Measurements from ENCODE around the gene CCDC28A. TPM values are rescaled to one million over a fixed set of nuclear protein-coding genes. Genes with fewer than 3 reads are reported as not detected.

The CCDC28A gene
- total RNA-seq, 1 donor from 2014 or later = 12.5 TPM

DNA sequence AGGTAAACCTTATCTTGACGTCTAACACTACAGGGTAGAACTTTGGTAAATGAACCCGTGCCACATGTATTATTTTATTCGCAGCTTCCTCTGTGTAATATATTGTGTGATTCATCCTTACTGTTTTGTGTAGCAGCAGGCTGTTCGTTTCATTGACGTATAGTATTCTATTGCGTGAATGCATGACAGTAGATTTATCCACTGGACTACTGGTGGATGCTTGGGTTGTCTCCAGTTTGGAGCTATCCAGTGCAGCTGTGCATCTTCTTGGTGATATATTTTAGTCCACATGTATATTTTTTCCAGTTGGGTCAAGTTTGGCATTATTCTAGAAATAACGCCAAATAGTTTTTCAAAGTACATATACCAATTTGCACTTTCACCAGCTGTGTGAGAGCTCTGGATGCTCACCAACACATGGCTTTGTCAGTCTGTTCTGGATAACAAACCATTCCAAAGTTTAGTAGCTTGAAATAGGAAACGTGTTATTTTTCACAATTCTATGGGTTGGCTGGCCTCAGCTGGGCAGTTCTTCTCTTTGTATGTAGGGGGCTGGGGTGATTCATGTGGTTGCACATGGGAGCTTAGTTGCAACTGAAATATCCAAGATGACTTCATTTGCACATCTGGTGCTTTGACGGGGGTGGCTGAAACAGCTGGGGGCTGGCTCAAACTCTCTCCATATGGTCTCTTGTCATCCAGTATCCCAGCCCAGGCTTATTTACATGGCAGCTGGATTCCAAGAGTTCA, 31.6 kb downstream of the CCDC28A start:
- Histone ChIP-seq H3K4me3 (ENCODE audit: low read depth, low read length) (no peak overlapping the region), H3K27me3 (ENCODE audit: control insufficient read depth, insufficient read depth, low read length) (no peaks in the 10 kb centered on the region), H3K36me3 (ENCODE audit: control insufficient read depth, insufficient read depth, low read length) (no peaks in the 10 kb centered on the region)
- no peak for DNase-seq (ENCODE audit: low read depth)
- no peak for TF ChIP-seq CTCF (IDR thresholded peaks at IDR 0.05; ENCODE audit: insufficient read depth, low read length, poor library complexity, severe bottlenecking)

GRCh38 chr6:138806889-138807288, 33.3 kb downstream of the CCDC28A start:
- Histone ChIP-seq H3K36me3 (ENCODE audit: control insufficient read depth, insufficient read depth, low read length) (no peaks in the 10 kb centered on the region), H3K27me3 (ENCODE audit: control insufficient read depth, insufficient read depth, low read length) (no peaks in the 10 kb centered on the region), H3K4me3 (ENCODE audit: low read depth, low read length) (no peak overlapping the region)
- no peak for DNase-seq (ENCODE audit: low read depth)
- TF ChIP-seq CTCF (IDR thresholded peaks at IDR 0.05; ENCODE audit: insufficient read depth, low read length, poor library complexity, severe bottlenecking) = no peak

GRCh38 chr6:138809677-138810076, 36.1 kb downstream of the CCDC28A start:
- DNase-seq (ENCODE audit: low read depth) = no peak
- no peaks in the 10 kb centered on the region for H3K36me3 ChIP-seq (ENCODE audit: control insufficient read depth, insufficient read depth, low read length)
- H3K27me3 ChIP-seq (ENCODE audit: control insufficient read depth, insufficient read depth, low read length) = no peaks in the 10 kb centered on the region
- no peak for TF ChIP-seq CTCF (IDR thresholded peaks at IDR 0.05; ENCODE audit: insufficient read depth, low read length, poor library complexity, severe bottlenecking)
- H3K4me3 ChIP-seq (ENCODE audit: low read depth, low read length) = no peak overlapping the region

DNA sequence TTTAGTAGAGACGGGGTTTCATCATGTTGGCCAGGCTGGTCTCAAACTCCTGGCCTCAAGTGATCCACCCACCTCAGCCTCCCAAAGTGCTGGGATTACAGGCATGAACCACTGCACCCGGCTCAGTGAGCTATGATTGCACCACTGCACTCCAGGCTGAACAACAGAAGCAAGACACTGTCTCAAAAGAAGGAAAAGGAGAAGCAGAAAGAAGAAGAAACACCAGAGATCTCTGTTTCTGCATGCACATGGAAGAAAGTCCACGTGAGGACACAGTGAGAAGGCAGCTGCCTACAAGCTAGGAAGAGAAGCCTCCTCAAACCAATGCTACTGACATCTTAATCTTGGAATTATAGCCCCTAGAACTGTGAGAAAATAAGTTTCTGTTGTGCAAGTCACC, 38.3 kb downstream of the CCDC28A start:
- no peak for TF ChIP-seq CTCF (IDR thresholded peaks at IDR 0.05; ENCODE audit: insufficient read depth, low read length, poor library complexity, severe bottlenecking)
- no peaks in the 10 kb centered on the region for H3K36me3 ChIP-seq (ENCODE audit: control insufficient read depth, insufficient read depth, low read length)
- H3K27me3 ChIP-seq (ENCODE audit: control insufficient read depth, insufficient read depth, low read length) = no peaks in the 10 kb centered on the region
- DNase-seq (ENCODE audit: low read depth) = no peak
- H3K4me3 ChIP-seq (ENCODE audit: low read depth, low read length) = no peak overlapping the region

DNA sequence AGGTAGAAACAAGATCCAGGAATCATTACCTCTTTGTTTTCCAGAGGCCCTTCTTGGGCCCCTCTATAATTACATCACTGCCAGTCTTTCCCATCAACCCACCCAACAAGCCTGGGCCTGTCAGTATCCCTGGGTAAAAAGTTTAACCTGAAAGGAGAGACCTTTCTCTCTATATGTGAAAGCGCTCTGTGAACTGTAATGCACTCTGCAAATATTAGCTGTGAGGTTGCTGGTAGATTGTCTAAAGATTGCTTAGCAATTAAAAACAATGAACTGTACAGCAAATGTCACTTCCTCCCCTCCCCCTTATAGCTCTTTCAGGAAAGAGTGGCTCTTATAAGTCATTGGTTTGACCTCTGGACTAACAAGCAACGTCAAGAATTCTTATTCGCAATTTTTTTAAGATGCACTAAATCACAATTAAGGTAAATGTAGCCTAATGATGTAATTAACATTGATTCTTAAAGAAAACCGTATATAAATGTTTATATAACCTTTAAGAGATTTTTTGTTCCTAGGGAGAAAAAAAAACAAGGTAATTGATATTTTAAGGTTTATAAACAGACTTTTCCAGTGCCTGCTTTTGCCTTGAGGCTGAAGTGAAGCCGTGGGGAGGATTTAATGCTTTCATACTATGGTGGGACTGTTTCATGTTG, 40.7 kb downstream of the CCDC28A start:
- H3K4me3 ChIP-seq (ENCODE audit: low read depth, low read length) = no peak overlapping the region
- TF ChIP-seq CTCF (IDR thresholded peaks at IDR 0.05; ENCODE audit: insufficient read depth, low read length, poor library complexity, severe bottlenecking) = no peak
- no peaks in the 10 kb centered on the region for H3K36me3 ChIP-seq (ENCODE audit: control insufficient read depth, insufficient read depth, low read length)
- no peaks in the 10 kb centered on the region for H3K27me3 ChIP-seq (ENCODE audit: control insufficient read depth, insufficient read depth, low read length)
- no peak for DNase-seq (ENCODE audit: low read depth)
